H1 (cell line): ENCODE measurements around the gene TTC28. TPM values are rescaled to one million over a fixed set of nuclear protein-coding genes. Genes with fewer than 3 reads are reported as not detected.

Source experiments
- NRF1 ChIP-seq: IDR thresholded peaks from 2 replicates; pipeline ENCODE4 v1.6.1; 2011; ENCODE audit warnings: mild to moderate bottlenecking, low read depth, low read length, improper control_type of control experiment
- polyA plus RNA-seq, 7 experiments: library from polyadenylated mRNA; depleted of rRNA in 3 of 7; stranded (reverse) in 5 of 7; unstranded in 2 of 7; fragments of >200 nt in 5 of 7; fragments of 200-250 nt in 2 of 7; gene quantifications; 1 replicate in 5 of 7; 2 replicates in 1 of 7; 4 replicates in 1 of 7; pipeline versions ENCODE4 v1.2.1 to v1.2.3, GENCODE V29; 2011 to 2013; ENCODE audit warnings: missing spikeins in 2 of 7, mixed read lengths in 2 of 7
- total RNA-seq: library from RNA; stranded (reverse); fragmentation: NEBNext Ultra II Directional; extraction: Animal tissue kit (Norgen Biotek cat#: 25700); gene quantifications from 2 replicates; pipeline ENCODE4 v1.2.1, GENCODE V29; 2021
- TF ChIP-seq, protein P1 (sequence below): IDR thresholded peaks from 2 replicates; pipeline ENCODE4 v1.6.1; 2012; ENCODE audit warnings: low read length, inconsistent platforms

The TTC28 gene
- total and polyA plus RNA-seq, 2 of the 8 experiments (the other 6 are each of a cell fraction or from before 2014, with no cell fraction given): 2.6 to 12.6 TPM

DNA sequence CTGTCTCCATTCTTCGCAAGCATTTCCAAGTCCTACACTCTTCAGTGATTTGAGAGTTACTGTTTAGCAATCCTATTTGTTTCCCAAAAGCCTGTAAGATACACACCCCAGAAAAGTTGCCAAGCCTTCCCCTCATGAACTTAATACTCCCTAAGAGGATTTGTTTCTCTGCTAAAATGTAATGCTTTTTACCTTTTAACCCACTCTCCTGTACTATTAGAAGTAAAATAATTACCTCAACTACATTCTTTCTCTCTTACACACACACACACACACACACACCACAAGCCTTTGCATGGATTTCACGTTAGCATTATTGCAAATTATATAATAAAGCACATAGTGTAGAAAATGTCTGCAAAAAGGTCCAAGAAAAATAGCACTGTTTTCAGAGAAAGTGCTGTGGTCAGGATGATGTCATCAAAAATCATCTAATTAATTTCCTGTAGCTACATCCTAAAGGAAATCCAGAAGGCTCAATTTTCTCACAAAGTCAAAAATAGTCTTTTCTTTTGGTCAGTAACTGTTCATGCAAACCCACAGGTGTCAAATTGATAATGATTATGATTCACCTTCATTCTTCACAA is 396.5 kb downstream of the TTC28 start (continued):
- TF ChIP-seq, protein P1, sequence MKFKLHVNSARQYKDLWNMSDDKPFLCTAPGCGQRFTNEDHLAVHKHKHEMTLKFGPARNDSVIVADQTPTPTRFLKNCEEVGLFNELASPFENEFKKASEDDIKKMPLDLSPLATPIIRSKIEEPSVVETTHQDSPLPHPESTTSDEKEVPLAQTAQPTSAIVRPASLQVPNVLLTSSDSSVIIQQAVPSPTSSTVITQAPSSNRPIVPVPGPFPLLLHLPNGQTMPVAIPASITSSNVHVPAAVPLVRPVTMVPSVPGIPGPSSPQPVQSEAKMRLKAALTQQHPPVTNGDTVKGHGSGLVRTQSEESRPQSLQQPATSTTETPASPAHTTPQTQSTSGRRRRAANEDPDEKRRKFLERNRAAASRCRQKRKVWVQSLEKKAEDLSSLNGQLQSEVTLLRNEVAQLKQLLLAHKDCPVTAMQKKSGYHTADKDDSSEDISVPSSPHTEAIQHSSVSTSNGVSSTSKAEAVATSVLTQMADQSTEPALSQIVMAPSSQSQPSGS: no peak
- TF ChIP-seq NRF1: no peak
